HCT116 (cell line): Measurements from ENCODE around the gene ARMH4. TPM values are rescaled to one million over a fixed set of nuclear protein-coding genes. Genes with fewer than 3 reads are reported as not detected.

Source experiments
- ATAC-seq: fragments of 200-7000 bp; cut with Tn5 transposase; 2 replicates; pipeline ENCODE4 v1.9.1; 2020; ENCODE audit warnings: mild to moderate bottlenecking, moderate library complexity
- BruUV-seq: library from RNA; stranded (reverse); fragments of 400-500 nt; replicated peaks from 2 replicates; lab custom pipeline; 2021; lab: Mats Ljungman, UMichigan
- CTCF ChIA-PET: fragments of 300-600 bp; sonication (Branson Sonifier 250); formaldehyde crosslinking; loops from one replicate; lab custom pipeline; 2021; ENCODE audit warnings: antibody characterized with exemption; lab: Charles Lee
- POLR2A ChIA-PET: fragments of 300-600, 350-600 bp; sonication (Branson Sonifier 250); formaldehyde crosslinking; loops from one replicate; lab custom pipeline; 2021; ENCODE audit warnings: antibody characterized with exemption; lab: Charles Lee
- RAD21 ChIA-PET, 2 experiments: fragments of 300-600 bp; sonication (Branson Sonifier 250); formaldehyde crosslinking; loops; one replicate each; lab custom pipeline; 2023; ENCODE audit warnings: low total read pairs in 2 of 2; ENCODE audit not compliant: uncharacterized antibody in 2 of 2, unreplicated experiment in 2 of 2, low non-redundant PET in 1 of 2; lab: Charles Lee
- DNase-seq: peaks from one replicate; pipeline ENCODE4 v3.0.0-alpha.2; 2010; ENCODE audit warnings: low read depth, low spot score
- H2AFZ ChIP-seq: fragments of 200-600 bp; shearing (Covaris generic), sonication (generic); 2 replicates; pipeline ENCODE4 v1.6.1; 2017; ENCODE audit warnings: low read depth, mixed run types, mixed read lengths, antibody characterized with exemption, low read length; ENCODE audit not compliant: poor library complexity, severe bottlenecking
- H3K27ac ChIP-seq: 2 replicates; pipeline ENCODE4 v1.5.1; 2012; ENCODE audit warnings: low read depth, low read length
- H3K27me3 ChIP-seq: fragments of 200-600 bp; sonication (generic); 2 replicates; pipeline ENCODE4 v1.6.1; 2016; ENCODE audit warnings: mixed run types, low read length, mixed read lengths; ENCODE audit not compliant: insufficient read depth
- H3K36me3 ChIP-seq, 2 experiments: fragments of 200-500 bp in 1 of 2; fragments of 200-600 bp in 1 of 2; sonication (Bioruptor generic) in 1 of 2; sonication (generic) in 1 of 2; 2 replicates each; pipeline versions ENCODE4 v1.5.1 to v1.6.1; 2014 to 2016; ENCODE audit warnings: low read length in 2 of 2, inconsistent platforms in 1 of 2, mixed read lengths in 1 of 2, mixed run types in 1 of 2; ENCODE audit not compliant: insufficient read depth in 2 of 2, control insufficient read depth in 1 of 2
- H3K4me1 ChIP-seq, 2 experiments: fragments of 200-600 bp in 1 of 2; sonication (generic) in 1 of 2; 2 replicates each; pipeline versions ENCODE4 v1.5.1 to v1.6.1; 2012 to 2017; ENCODE audit warnings: low read length in 2 of 2, inconsistent platforms in 1 of 2, mild to moderate bottlenecking in 1 of 2, mixed read lengths in 1 of 2, mixed run types in 1 of 2, moderate library complexity in 1 of 2; ENCODE audit not compliant: insufficient read depth in 2 of 2, control insufficient read depth in 1 of 2
- H3K4me2 ChIP-seq: fragments of 200-600 bp; sonication (generic); 2 replicates; pipeline ENCODE4 v1.6.1; 2017; ENCODE audit warnings: mixed run types, low read length, mixed read lengths
- H3K4me3 ChIP-seq, 2 experiments: fragments of 200-600 bp in 1 of 2; sonication (generic) in 1 of 2; replicated peaks in 1 of 2; 2 replicates each; pipeline ENCODE4 v1.5.1; 2011 to 2016; ENCODE audit warnings: low read length in 2 of 2, control low read depth in 1 of 2, low read depth in 1 of 2, mild to moderate bottlenecking in 1 of 2, mixed read lengths in 1 of 2, mixed run types in 1 of 2
- H3K79me2 ChIP-seq: fragments of 200-600 bp; sonication (generic); 2 replicates; pipeline ENCODE4 v1.6.1; 2017; ENCODE audit warnings: mild to moderate bottlenecking, mixed run types, low read length, moderate library complexity, mixed read lengths; ENCODE audit not compliant: insufficient read depth
- H3K9ac ChIP-seq: fragments of 200-600 bp; sonication (generic); 2 replicates; pipeline ENCODE4 v1.6.1; 2016; ENCODE audit warnings: low read length, mixed read lengths
- H3K9me2 ChIP-seq: fragments of 200-600 bp; sonication (generic), shearing (Covaris generic); 2 replicates; pipeline ENCODE4 v1.6.1; 2017; ENCODE audit warnings: mixed run types, mild to moderate bottlenecking, moderate library complexity; ENCODE audit not compliant: insufficient read depth
- H3K9me3 ChIP-seq, 2 experiments: fragments of 200-500 bp in 1 of 2; fragments of 200-600 bp in 1 of 2; sonication (Bioruptor generic) in 1 of 2; sonication (generic) in 1 of 2; 2 replicates each; pipeline ENCODE4 v1.6.1; 2014 to 2017; ENCODE audit warnings: low read length in 2 of 2, mixed read lengths in 2 of 2, inconsistent platforms in 1 of 2, low read depth in 1 of 2, mild to moderate bottlenecking in 1 of 2, mixed run types in 1 of 2, moderate library complexity in 1 of 2; ENCODE audit not compliant: control insufficient read depth in 1 of 2, insufficient read depth in 1 of 2
- H4K20me1 ChIP-seq: fragments of 200-600 bp; sonication (generic), shearing (Covaris generic); 2 replicates; pipeline ENCODE4 v1.6.1; 2017; ENCODE audit warnings: mixed run types, mild to moderate bottlenecking, moderate library complexity; ENCODE audit not compliant: insufficient read depth
- CEBPB ChIP-seq: IDR thresholded peaks from 2 replicates; pipeline ENCODE4 v1.6.1; 2012; ENCODE audit warnings: low read depth
- ELF1 ChIP-seq: IDR thresholded peaks from 2 replicates; pipeline ENCODE4 v1.6.1; 2012; ENCODE audit warnings: low read depth, borderline replicate concordance
- EZH2 ChIP-seq: fragments of 200-600 bp; sonication (generic); IDR thresholded peaks from 2 replicates; pipeline ENCODE4 v1.6.1; 2017; ENCODE audit warnings: antibody characterized with exemption, mixed run types
- JUND ChIP-seq: IDR thresholded peaks from 2 replicates; pipeline ENCODE4 v1.6.1; 2012
- MAX ChIP-seq: IDR thresholded peaks from 2 replicates; pipeline ENCODE4 v1.6.1; 2012
- POLR2A ChIP-seq: IDR thresholded peaks from 2 replicates; pipeline ENCODE4 v1.7.0; 2011; ENCODE audit warnings: borderline replicate concordance; ENCODE audit not compliant: insufficient read depth, insufficient read length; ENCODE audit errors: extremely low read depth
- SIN3A ChIP-seq: IDR thresholded peaks from 2 replicates; pipeline ENCODE4 v1.6.1; 2012; ENCODE audit warnings: low read depth
- YY1 ChIP-seq: IDR thresholded peaks from 2 replicates; pipeline ENCODE4 v1.6.1; 2011; ENCODE audit warnings: low read length, low read depth, moderate library complexity, mild to moderate bottlenecking; ENCODE audit not compliant: insufficient replicate concordance; ENCODE audit errors: extremely low read depth
- ZBTB33 ChIP-seq: IDR thresholded peaks from 2 replicates; pipeline ENCODE4 v1.6.1; 2011; ENCODE audit warnings: mild to moderate bottlenecking, low read length, moderate library complexity; ENCODE audit not compliant: insufficient replicate concordance; ENCODE audit errors: extremely low read depth
- intact Hi-C: fragments of 100-400 bp; cut with micrococcal nuclease; formaldehyde crosslinking; loops from 2 replicates; pipeline ENCODE4 v1.10.0; 2022
- total RNA-seq: library from RNA; stranded (reverse); gene quantifications from one replicate; pipeline ENCODE4 v1.2.1, GENCODE V29; 2021; ENCODE audit not compliant: unreplicated experiment

ARMH4 gene
- total RNA-seq, 1 experiment from 2014 or later = 1.7 TPM

- no peak overlapping the region for H3K27ac ChIP-seq
- RAD21 ChIA-PET = no interaction called here
- no peak for TF ChIP-seq POLR2A
- no peak for TF ChIP-seq EZH2
- TF ChIP-seq ZBTB33 = no peak
- TF ChIP-seq SIN3A = no peak
- TF ChIP-seq, all 23 proteins: peak for 0
- ChIA-PET POLR2A (no interaction called here), CTCF (no interaction called here)
- ATAC-seq = no peak
- Histone ChIP-seq H3K4me2 (no peak overlapping the region), H3K36me3 (no peaks in the 10 kb centered on the region), H4K20me1 (no peaks in the 10 kb centered on the region), H3K9me3 (no peaks in the 10 kb centered on the region), H3K4me3 (no peak overlapping the region), H3K9me2 (no peaks in the 10 kb centered on the region), H3K79me2 (no peaks in the 10 kb centered on the region), H3K27me3 (peaks cover 82% of the 10 kb centered on the region), H2AFZ (no peak overlapping the region), H3K9ac (no peak overlapping the region), H3K4me1 (no peaks in the 10 kb centered on the region)
- intact Hi-C loops = loop anchor here (10.0 kb wide), 1 partner anchor 1665 kb away; no protein-coding TSS in a partner anchor
- DNase-seq = no peak
- BruUV-seq = no TSS peak
Measured at GRCh38 chr14:57979376-57980048, 172.5 kb downstream of the ARMH4 start.

- Histone ChIP-seq H3K36me3 (no peaks in the 10 kb centered on the region), H3K4me2 (no peak overlapping the region), H3K9ac (no peak overlapping the region), H3K9me2 (no peaks in the 10 kb centered on the region), H3K4me1 (no peaks in the 10 kb centered on the region), H2AFZ (no peak overlapping the region), H3K79me2 (no peaks in the 10 kb centered on the region), H3K27ac (no peak overlapping the region), H3K27me3 (peaks cover 74% of the 10 kb centered on the region), H3K4me3 (no peak overlapping the region), H4K20me1 (no peaks in the 10 kb centered on the region), H3K9me3 (no peaks in the 10 kb centered on the region)
- no peak for DNase-seq
- intact Hi-C loops = loop anchor here (10.0 kb wide), 1 partner anchor 1668 kb away; no protein-coding TSS in a partner anchor
- RAD21 ChIA-PET = no interaction called here
- BruUV-seq = no TSS peak
- CTCF ChIA-PET = no interaction called here
- POLR2A ChIA-PET = no interaction called here
- no peak for ATAC-seq
- TF ChIP-seq MAX (no peak), JUND (no peak), SIN3A (no peak), ELF1 (no peak), EZH2 (no peak), YY1 (no peak), CEBPB (no peak)
Measured at GRCh38 chr14:57976701-57977100, 175.3 kb downstream of the ARMH4 start.
